Upper lobe of left lung (tissue), 6 donors: Measurements from ENCODE around the gene ZNF778. TPM values are rescaled to one million over a fixed set of nuclear protein-coding genes. Genes with fewer than 3 reads are reported as not detected.

Experiments
- ATAC-seq, 2 donors: fragments of 200-7000 bp; cut with Tn5 transposase; one replicate each; pipeline ENCODE4 v1.9.1; 2022; ENCODE audit warnings: mild to moderate bottlenecking in 2 of 2, moderate library complexity in 2 of 2; ENCODE audit not compliant: low FRiP score in 2 of 2
- DNase-seq, 2 donors: peaks; one replicate each; pipeline ENCODE4 v3.0.0-alpha.2; 2019 to 2020
- H3K27ac ChIP-seq, 4 donors: fragments of 200-600 bp; sonication (generic); one replicate each; pipeline ENCODE4 v1.5.1; 2016 to 2019
- H3K27me3 ChIP-seq, 4 donors: fragments of 200-600 bp; sonication (generic); one replicate each; pipeline ENCODE4 v1.5.1; 2017 to 2019
- H3K36me3 ChIP-seq, 4 donors: fragments of 200-600 bp; sonication (generic); one replicate each; pipeline ENCODE4 v1.5.1; 2016 to 2019
- H3K4me1 ChIP-seq, 4 donors: fragments of 200-600 bp; sonication (generic); one replicate each; pipeline ENCODE4 v1.5.1; 2018 to 2019
- H3K4me3 ChIP-seq, 4 donors: fragments of 200-600 bp; sonication (generic); one replicate each; pipeline ENCODE4 v1.5.1; 2017 to 2019; ENCODE audit warnings: mild to moderate bottlenecking in 2 of 4, moderate library complexity in 1 of 4
- H3K9me3 ChIP-seq, 4 donors: fragments of 200-600 bp; sonication (generic); one replicate each; pipeline ENCODE4 v1.5.1; 2018 to 2019
- EP300 ChIP-seq, 4 donors: sonication (generic); formaldehyde crosslinking; IDR thresholded peaks; one replicate each; pipeline ENCODE4 v1.5.1; 2017; ENCODE audit warnings: antibody characterized with exemption in 4 of 4, control low read depth in 2 of 4
- POLR2A ChIP-seq, 4 donors: fragments of 450-650 bp; IDR thresholded peaks; one replicate each; pipeline ENCODE4 v1.5.1; 2016 to 2017; ENCODE audit warnings: antibody characterized with exemption in 4 of 4, mild to moderate bottlenecking in 2 of 4
- POLR2AphosphoS5 ChIP-seq, 2 donors: sonication (generic); formaldehyde crosslinking; IDR thresholded peaks; one replicate each; pipeline ENCODE4 v1.5.1; 2017; ENCODE audit warnings: antibody characterized with exemption in 2 of 2
- WGBS, 2 donors: methylation state at CpG; one replicate each; pipeline ENCODE4 v1.1.5; 2017 to 2018; 5-methylcytosine and 5-hydroxymethylcytosine counted together
- total RNA-seq, 6 donors: library from RNA; depleted of rRNA in 4 of 6; stranded (reverse); fragments of >200 nt in 4 of 6; gene quantifications; one replicate each; pipeline versions ENCODE4 v1.1.0 to v1.2.1, GENCODE V29; 2016 to 2021
- TF ChIP-seq, protein P1 (sequence below), 6 experiments: fragments of 450-650 bp in 4 of 6; fragments of 200-600 bp in 2 of 6; sonication (generic) in 2 of 6; IDR thresholded peaks; one replicate each; pipeline ENCODE4 v1.5.1; 2016 to 2019; ENCODE audit warnings: antibody characterized with exemption in 6 of 6
- donor health status: DM: no; HTN: no; CAD: no; lungs with moderate emphysema.
- donor health status: DM: no; HTN: yes; CAD: no; lungs with severe emphysema.

ZNF778 gene
- total RNA-seq, 6 donors from 2014 or later = 12.3 to 50.1 (median 17.7) TPM

DNA sequence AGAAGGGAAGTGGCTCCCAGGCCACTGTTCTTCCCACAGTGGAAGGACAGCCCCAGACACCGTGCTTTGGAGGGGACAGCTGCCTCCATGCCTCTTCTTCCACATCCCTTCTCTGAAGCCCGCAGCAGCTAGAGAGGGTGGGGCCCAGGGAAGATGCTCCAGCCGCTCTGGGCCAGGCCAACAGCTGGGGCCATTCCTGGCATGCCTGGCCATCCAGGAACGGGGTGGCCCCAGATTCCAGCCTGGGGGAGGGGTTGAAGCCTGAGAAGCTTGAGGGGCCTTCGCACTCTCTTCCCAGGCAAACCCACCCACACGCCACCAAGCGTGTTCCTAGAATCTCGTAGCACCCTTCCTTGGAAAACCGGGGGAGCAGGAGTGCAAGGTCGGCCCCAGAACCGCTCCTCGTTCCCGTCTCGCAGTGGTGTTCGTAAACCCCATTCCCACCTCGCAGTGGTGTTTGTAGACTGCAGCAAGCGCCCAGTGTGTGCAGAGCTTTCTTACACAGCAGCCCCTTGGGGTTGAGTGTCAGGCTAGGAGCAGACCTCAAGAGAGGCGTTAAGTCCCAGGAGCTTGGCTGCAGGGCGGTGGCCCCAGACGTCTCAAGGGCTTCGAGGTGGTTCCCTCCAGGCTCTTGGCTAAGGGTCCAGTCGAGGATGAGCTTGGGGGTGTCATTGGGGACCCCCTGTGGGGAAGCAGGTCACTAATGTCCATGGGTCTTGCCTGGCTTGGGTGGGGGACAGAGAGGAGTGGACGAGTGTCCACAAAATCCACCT, 43.3 kb upstream of the ZNF778 start:
- WGBS, 2 donors = 69 to 72% methylated on average over 17 to 22 of the region's 23 CpGs
- DNase-seq = peak in 1 of 2 donors; percentile 53
- Histone ChIP-seq H3K4me3 (no peak overlapping the region), H3K4me1 (peaks cover 13 to 23% (median 16%) of the 10 kb centered on the region in 4 donors), H3K27me3 (peaks cover 0 to 6% (median under 1%) of the 10 kb centered on the region in 4 donors), H3K36me3 (no peaks in the 10 kb centered on the region), H3K27ac (no peak overlapping the region), H3K9me3 (no peaks in the 10 kb centered on the region)
- TF ChIP-seq, protein P1, sequence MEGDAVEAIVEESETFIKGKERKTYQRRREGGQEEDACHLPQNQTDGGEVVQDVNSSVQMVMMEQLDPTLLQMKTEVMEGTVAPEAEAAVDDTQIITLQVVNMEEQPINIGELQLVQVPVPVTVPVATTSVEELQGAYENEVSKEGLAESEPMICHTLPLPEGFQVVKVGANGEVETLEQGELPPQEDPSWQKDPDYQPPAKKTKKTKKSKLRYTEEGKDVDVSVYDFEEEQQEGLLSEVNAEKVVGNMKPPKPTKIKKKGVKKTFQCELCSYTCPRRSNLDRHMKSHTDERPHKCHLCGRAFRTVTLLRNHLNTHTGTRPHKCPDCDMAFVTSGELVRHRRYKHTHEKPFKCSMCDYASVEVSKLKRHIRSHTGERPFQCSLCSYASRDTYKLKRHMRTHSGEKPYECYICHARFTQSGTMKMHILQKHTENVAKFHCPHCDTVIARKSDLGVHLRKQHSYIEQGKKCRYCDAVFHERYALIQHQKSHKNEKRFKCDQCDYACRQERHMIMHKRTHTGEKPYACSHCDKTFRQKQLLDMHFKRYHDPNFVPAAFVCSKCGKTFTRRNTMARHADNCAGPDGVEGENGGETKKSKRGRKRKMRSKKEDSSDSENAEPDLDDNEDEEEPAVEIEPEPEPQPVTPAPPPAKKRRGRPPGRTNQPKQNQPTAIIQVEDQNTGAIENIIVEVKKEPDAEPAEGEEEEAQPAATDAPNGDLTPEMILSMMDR (IDR thresholded peaks at IDR 0.05) = no peak
- TF ChIP-seq POLR2AphosphoS5 (IDR thresholded peaks at IDR 0.05) (no peak), EP300 (IDR thresholded peaks at IDR 0.05) (no peak), POLR2A (IDR thresholded peaks at IDR 0.05) (no peak)
- ATAC-seq = no peak

DNA sequence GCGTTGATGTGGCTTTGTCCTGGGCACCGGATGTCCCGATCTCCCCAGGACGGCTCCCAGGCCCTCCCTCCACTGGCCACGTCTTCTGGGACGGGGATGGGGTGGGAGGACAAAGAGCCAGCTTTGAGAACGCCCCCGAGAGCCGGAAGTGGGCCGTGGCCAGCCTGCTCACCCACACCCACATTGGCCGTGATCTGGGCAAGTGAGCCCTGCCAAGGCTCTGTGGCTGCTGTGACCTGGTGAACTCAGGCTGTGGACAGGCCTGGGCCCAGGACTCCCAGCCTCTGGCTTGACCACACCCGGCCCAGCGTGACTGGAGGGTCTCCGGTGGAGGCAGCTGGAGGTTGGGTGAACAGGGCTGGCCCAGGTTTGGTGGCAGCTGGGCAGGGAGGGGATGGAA, 42.6 kb upstream of the ZNF778 start:
- peak in 1 of 2 donors; percentile 62 for DNase-seq
- H3K27me3 ChIP-seq = peaks cover 0 to 6% (median 0%) of the 10 kb centered on the region in 4 donors
- no peak for ATAC-seq

DNA sequence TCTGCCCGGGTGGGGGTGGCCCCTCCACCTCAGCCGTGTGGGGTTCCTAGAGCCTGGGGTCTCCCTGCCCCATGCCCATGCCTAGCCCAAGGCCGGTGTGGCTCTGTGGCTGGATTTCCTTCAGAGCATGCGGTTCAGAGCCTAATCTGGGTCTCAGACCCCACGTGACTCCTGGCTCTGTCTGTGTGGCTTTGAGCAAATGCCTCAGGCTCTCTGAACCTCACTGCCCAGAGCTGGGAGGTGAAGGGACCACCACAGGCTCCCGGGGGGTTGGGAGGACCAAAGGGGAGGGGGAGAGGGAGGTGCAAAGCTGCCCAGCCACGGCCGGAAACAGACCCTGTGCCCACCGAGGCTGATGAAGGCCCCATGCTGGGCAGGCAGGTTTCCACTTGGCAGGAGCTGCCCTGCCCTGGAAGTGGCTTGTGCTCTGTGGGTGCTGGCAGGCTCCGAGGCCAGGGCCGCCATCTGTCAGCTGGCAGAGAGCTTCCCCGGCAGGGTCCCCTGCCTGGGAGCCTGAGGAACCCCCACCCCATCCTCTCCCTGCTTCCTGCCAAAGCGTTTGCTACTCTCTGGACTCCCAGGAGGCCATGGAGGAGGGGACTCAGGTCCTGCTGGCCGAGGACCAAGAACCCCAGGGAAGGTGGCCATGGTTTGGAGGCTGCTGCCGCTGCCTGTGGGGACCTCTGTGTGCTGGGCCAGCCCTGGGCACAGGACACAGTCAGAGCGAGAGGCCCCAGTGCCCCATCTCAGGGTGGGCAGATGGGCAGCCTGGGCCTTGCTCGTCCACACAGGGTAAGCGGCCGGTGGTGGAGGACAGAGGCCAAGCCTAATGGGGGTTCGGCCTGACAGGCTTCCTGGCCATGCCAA, 42.0 kb upstream of the ZNF778 start:
- no peak for ATAC-seq
- Histone ChIP-seq H3K4me3 (no peak overlapping the region), H3K36me3 (no peaks in the 10 kb centered on the region), H3K27me3 (peaks cover 0 to 4% (median 0%) of the 10 kb centered on the region in 4 donors), H3K27ac (no peak overlapping the region), H3K4me1 (peaks cover 10 to 16% (median 13%) of the 10 kb centered on the region in 4 donors), H3K9me3 (no peaks in the 10 kb centered on the region)
- TF ChIP-seq POLR2AphosphoS5 (IDR thresholded peaks at IDR 0.05) (no peak), EP300 (IDR thresholded peaks at IDR 0.05) (no peak), POLR2A (IDR thresholded peaks at IDR 0.05) (no peak)
- TF ChIP-seq, protein P1 (IDR thresholded peaks at IDR 0.05) = no peak
- DNase-seq = peak in 1 of 2 donors; percentile 64
- WGBS, 2 donors = 59% methylated on average over 19 of the region's 20 CpGs; no CpG with 5 or more reads in 1 of the 2 donors

More for the DNA sequence above, 42.6 kb upstream of the ZNF778 start:
- Histone ChIP-seq H3K36me3 (no peaks in the 10 kb centered on the region), H3K4me3 (no peak overlapping the region), H3K4me1 (peaks cover 13 to 22% (median 16%) of the 10 kb centered on the region in 4 donors), H3K9me3 (no peaks in the 10 kb centered on the region), H3K27ac (peak overlapping the region in 1 of 4 donors; percentile 4)
- TF ChIP-seq POLR2AphosphoS5 (IDR thresholded peaks at IDR 0.05) = no peak
- TF ChIP-seq, protein P1 (IDR thresholded peaks at IDR 0.05) = no peak
- TF ChIP-seq POLR2A (IDR thresholded peaks at IDR 0.05) = no peak
- TF ChIP-seq EP300 (IDR thresholded peaks at IDR 0.05) = no peak
- 41 to 69% methylated on average over 6 to 14 of the region's 14 CpGs for WGBS, 2 donors

DNA sequence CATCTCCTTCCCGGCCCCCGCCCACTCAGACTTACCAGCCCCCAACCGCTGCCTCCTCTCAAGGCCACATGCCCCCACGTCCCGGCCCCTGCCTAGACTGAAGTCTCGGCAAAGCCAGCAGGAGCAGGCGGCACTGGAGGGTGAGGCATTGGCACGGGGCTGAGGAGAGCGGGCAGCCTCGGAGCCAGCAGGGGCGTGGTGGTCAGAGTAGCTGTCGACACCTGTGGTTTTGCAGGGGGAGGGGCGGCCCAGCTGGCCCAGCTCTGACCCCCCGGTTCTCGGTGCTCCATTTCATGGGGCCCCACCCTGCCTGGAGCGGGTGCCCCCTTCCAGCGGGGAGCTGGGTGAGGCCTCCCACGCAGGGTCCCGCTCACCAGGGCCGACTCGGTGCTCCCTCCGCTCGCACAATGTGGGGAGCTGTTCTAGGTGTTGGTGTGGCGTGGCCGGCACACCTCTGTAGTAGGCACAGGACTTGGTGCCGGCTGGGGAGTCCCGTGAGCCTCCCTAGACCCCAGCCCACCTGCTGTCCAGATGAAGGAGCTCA, 41.3 kb upstream of the ZNF778 start:
- Histone ChIP-seq H3K27me3 (no peaks in the 10 kb centered on the region), H3K4me1 (peaks cover 4 to 9% (median 7%) of the 10 kb centered on the region in 4 donors), H3K27ac (no peak overlapping the region), H3K9me3 (no peaks in the 10 kb centered on the region), H3K4me3 (no peak overlapping the region), H3K36me3 (no peaks in the 10 kb centered on the region)
- DNase-seq (peak in 1 of 2 donors; percentile 74), ATAC-seq (no peak)
- TF ChIP-seq POLR2A (IDR thresholded peaks at IDR 0.05) (no peak), POLR2AphosphoS5 (IDR thresholded peaks at IDR 0.05) (no peak), EP300 (IDR thresholded peaks at IDR 0.05) (no peak)
- TF ChIP-seq, protein P1 (IDR thresholded peaks at IDR 0.05) = no peak
- 82 to 86% methylated on average over 4 to 27 of the region's 27 CpGs for WGBS, 2 donors
